NT2/D1 (cell line): Measurements from ENCODE around the gene ZDHHC11.
"Not testable (repeated sequence)": the region's sequence is repeated elsewhere in the genome, so short reads cannot be mapped to it uniquely, and the experiment has no call there.

Source experiments
- DNase-seq: peaks from one replicate; pipeline ENCODE4 v3.0.0-alpha.2; 2011; ENCODE audit warnings: low read depth, low spot score
- H3K27me3 ChIP-seq: 2 replicates; pipeline ENCODE4 v1.6.0; 2011; ENCODE audit warnings: mild to moderate bottlenecking; ENCODE audit not compliant: insufficient read length, insufficient read depth
- H3K36me3 ChIP-seq: 2 replicates; pipeline ENCODE4 v1.6.1; 2011; ENCODE audit warnings: mild to moderate bottlenecking, low read length, mixed read lengths; ENCODE audit not compliant: insufficient read depth, insufficient read length
- H3K4me1 ChIP-seq: 2 replicates; pipeline ENCODE4 v1.5.1; 2011; ENCODE audit not compliant: insufficient read depth, insufficient read length
- H3K4me3 ChIP-seq: 2 replicates; pipeline ENCODE4 v1.5.1; 2011; ENCODE audit warnings: low read depth; ENCODE audit not compliant: insufficient read length
- H3K9ac ChIP-seq: 2 replicates; pipeline ENCODE4 v1.6.0; 2011; ENCODE audit warnings: low read depth; ENCODE audit not compliant: insufficient read length
- H3K9me3 ChIP-seq: 2 replicates; pipeline ENCODE4 v1.5.1; 2011; ENCODE audit warnings: mild to moderate bottlenecking, low read length; ENCODE audit not compliant: insufficient read depth
- SUZ12 ChIP-seq: IDR thresholded peaks from 2 replicates; pipeline ENCODE4 v1.6.1; 2011; ENCODE audit not compliant: insufficient read length, insufficient read depth; ENCODE audit errors: extremely low read depth
- YY1 ChIP-seq: IDR thresholded peaks from 2 replicates; pipeline ENCODE4 v1.6.1; 2011; ENCODE audit not compliant: insufficient read length, insufficient read depth
- ZNF274 ChIP-seq: IDR thresholded peaks from 2 replicates; pipeline ENCODE4 v1.6.1; 2011; ENCODE audit warnings: mild to moderate bottlenecking, low read depth, low read length

The ZDHHC11 gene

DNA sequence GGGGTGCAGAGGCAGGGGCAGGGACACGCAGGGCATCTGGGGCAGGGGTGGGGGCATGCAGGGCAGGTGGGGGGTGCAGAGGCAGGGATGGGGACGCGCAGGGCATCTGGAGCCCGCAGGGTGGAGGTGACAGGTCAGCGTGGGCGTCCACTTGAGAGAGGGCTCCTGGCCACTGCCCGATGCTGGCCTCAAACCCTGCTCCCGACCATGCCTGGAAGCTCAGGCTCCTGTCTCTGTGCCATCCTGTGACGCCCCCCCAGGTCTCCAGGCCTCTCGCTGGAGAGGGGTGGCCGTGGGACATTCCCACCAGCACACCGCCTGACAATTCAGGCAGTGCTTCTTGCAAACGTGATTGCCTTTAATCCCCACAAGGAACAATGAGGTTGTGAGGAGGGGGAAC lies 99.3 kb downstream of the ZDHHC11 start:
- Histone ChIP-seq H3K27me3 (peaks cover 3% of the 10 kb centered on the region), H3K4me3 (no peak overlapping the region), H3K9me3 (no peaks in the 10 kb centered on the region), H3K9ac (no peak overlapping the region), H3K4me1 (peaks cover 3% of the 10 kb centered on the region), H3K36me3 (no peaks in the 10 kb centered on the region)
- no peak for DNase-seq
- TF ChIP-seq ZNF274 (no peak), SUZ12 (no peak), YY1 (no peak)

DNA sequence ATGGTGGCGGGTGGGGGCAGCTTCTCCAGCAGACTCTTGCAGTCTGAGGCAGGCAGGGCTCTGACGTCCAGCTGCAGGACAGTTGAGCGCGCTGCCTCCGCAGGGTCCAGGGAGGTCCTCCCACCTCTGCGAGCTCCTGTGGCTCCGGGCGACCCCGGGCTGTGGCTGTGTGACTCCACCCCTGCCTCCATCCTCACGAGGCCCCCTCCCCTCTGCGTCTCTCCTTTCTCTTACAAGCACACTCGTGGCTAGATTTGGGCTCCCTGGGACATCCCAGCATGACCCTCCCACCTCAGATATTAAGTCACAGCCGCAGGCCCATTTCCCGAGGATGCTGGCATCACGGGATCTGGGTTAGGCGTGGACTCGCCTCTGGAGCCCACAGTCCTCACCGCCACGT lies 100.6 kb downstream of the ZDHHC11 start:
- H3K9ac ChIP-seq, H3K9me3 ChIP-seq, H3K36me3 ChIP-seq, H3K4me3 ChIP-seq, DNase-seq, H3K4me1 ChIP-seq, H3K27me3 ChIP-seq: not testable (repeated sequence)

DNA sequence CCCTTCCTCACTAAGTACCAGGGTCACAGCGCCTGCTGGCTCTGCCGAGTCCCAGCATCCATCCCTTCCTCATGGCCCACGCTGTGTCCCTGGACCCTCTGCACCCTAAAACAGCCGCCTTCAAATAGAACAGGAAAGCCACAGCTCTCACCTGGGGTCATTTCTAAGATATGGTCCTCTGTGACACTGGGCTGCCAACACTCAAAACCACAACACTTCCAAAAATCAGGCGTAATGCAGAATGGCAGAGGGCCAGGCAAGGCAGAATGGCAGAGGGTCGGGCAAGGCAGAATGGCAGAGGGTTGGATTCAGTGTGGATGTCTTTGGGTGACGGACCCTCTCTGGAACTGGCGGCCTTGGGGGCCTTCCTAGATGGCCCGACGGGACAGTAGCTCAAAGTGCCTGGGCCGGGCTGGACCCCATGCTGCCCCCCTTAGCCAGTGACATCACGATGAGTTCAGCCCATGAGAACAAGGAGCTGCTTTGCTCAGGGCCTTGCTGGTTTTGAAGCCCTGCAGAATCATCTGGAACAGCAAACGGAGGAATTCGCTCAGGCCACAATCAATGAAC lies 101.6 kb downstream of the ZDHHC11 start:
- Histone ChIP-seq H3K4me1 (no peaks in the 10 kb centered on the region), H3K9me3 (no peaks in the 10 kb centered on the region), H3K4me3 (no peak overlapping the region), H3K27me3 (peaks cover under 1% of the 10 kb centered on the region), H3K9ac (no peak overlapping the region), H3K36me3 (no peaks in the 10 kb centered on the region)
- TF ChIP-seq SUZ12 = no peak
- TF ChIP-seq ZNF274 = no peak
- no peak for TF ChIP-seq YY1
- no peak for DNase-seq

DNA sequence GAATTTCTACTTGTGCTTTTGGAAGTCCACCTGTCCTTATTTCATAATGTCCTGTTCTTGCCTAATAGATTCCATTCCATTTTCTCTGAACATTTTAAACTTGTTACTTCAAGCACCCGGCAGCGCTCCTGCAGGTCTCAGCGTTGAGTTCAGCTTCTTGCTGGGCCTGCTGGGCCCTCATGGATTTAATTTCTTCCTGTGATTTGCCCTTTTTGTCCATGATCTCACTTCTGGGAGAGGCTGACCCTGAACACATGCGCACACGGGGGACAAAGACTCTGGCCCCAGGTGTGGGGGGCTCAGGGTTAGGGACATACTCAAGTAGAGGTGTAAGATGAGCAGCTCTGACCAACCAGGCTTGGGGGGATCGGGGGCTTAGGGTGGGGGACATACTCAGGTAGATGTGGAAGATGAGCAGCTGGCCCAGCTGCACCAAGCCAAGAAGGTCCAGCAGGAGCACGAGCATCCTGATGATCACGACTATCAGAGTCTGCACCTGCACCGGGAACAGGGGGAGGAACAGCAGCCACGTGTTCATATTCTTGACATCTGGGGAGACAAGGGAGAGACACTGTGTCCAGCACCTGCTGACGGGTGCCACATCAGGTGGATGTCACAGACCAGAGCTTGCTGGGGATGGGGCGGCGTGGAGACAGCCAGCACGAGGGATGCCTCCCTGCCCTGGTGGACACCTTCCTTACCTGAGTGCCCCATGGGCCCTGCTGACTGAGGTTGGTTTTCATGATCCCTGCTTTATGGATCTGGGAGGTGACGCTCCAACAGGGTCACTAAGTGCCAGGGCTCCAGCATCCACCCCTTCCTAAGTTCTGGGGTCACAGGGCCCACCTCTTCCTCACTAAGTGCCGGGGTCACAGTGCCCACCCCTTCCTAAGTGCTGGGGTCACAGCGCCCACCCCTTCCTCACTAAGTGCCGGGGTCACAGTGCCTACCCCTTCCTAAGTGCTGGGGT lies 102.5 kb downstream of the ZDHHC11 start:
- not testable (repeated sequence) for H3K4me1 ChIP-seq, H3K27me3 ChIP-seq, DNase-seq, H3K36me3 ChIP-seq, H3K4me3 ChIP-seq, H3K9me3 ChIP-seq, H3K9ac ChIP-seq

DNA sequence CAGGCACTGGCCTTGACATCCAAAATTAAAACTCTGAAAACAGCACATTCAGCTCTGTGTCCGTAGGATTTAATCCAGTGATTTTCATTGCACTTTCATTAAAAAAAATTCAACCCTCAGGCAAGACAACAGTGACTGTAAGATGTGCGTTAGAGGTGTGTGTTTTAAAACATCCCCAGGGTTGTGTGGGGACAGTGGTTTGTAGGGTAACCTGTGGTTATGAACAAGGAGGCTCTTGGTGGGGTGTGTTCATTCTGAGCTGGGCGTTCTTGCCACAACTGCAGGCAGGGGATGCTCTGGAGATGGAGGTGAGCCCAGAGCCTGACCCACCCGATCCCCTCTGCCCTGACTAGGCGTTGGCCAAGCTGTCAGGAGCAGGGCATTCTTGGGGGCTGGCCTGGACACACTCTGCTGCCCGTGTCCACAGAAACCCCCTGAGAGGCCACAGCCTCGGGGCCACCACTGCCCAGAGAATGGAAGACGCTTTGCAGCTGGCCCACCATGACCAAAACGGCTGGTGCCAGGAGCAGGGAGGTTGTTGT lies 103.4 kb downstream of the ZDHHC11 start:
- not testable (repeated sequence) for H3K4me3 ChIP-seq

DNA sequence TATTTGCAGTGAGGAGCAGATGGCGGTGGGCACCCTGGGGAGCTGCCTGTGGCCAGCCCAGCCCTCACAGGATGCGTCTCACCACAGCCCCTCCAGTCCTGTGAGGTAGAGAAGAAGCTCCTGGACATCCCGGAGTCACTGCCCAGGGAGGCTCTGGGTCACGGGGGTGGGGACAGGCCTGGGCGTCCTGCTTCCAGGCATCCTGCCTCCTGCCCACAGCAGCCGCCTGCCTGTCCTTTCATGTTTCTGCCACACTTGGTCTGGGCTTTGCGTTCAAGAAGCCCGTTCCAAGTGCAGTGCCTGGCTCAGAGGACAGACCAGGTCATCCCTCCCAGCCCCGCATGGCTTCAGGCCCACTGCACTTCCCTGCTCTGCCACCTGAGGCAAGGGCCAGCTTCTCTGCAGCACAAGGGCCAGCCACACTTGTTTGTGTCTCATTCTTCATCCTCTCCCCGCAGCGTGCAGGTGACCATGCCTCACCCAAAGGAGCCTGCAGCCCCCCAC lies 104.5 kb downstream of the ZDHHC11 start:
- H3K4me1 ChIP-seq = no peaks in the 10 kb centered on the region
- no peaks in the 10 kb centered on the region for H3K9me3 ChIP-seq
- TF ChIP-seq ZNF274 = no peak
- no peak overlapping the region for H3K9ac ChIP-seq
- no peak overlapping the region for H3K4me3 ChIP-seq
- no peaks in the 10 kb centered on the region for H3K36me3 ChIP-seq
- no peak for DNase-seq
- H3K27me3 ChIP-seq = no peaks in the 10 kb centered on the region

More for the DNA sequence above, 103.4 kb downstream of the ZDHHC11 start:
- H3K36me3 ChIP-seq, DNase-seq, H3K27me3 ChIP-seq, H3K9me3 ChIP-seq, H3K4me1 ChIP-seq, H3K9ac ChIP-seq: not testable (repeated sequence)
